Lower leg skin (tissue), 4 donors: ENCODE data around the gene KCNG4. TPM values are rescaled to one million over a fixed set of nuclear protein-coding genes. Genes with fewer than 3 reads are reported as not detected.
"Not testable (repeated sequence)": the region's sequence is repeated elsewhere in the genome, so short reads cannot be mapped to it uniquely, and the experiment has no call there.

Experiments
- DNase-seq, 2 donors: peaks; one replicate each; pipeline ENCODE4 v3.0.0-alpha.2; 2019; ENCODE audit warnings: low spot score in 2 of 2
- H3K4me3 ChIP-seq: fragments of 200-600 bp; sonication (generic); 2 replicates; pipeline ENCODE4 v1.5.1; 2017; ENCODE audit warnings: mild to moderate bottlenecking, low read depth; ENCODE audit not compliant: poor library complexity, severe bottlenecking
- POLR2A ChIP-seq, 2 donors: fragments of 450-650 bp; IDR thresholded peaks; one replicate each; pipeline ENCODE4 v1.6.1; 2016 to 2017; ENCODE audit warnings: antibody characterized with exemption in 2 of 2, mild to moderate bottlenecking in 1 of 2, moderate library complexity in 1 of 2
- WGBS, 2 donors: methylation state at CpG; one replicate each; pipeline ENCODE4 v1.1.5; 2018; 5-methylcytosine and 5-hydroxymethylcytosine counted together
- intact Hi-C: fragments of 100-400 bp; cut with DNase I; formaldehyde crosslinking; loops from one replicate; pipeline ENCODE4 v1.15.0; 2023; ENCODE audit warnings: low total_unique reads
- total RNA-seq, 4 donors: library from RNA; depleted of rRNA; stranded (reverse); fragments of >200 nt; gene quantifications; one replicate each; pipeline ENCODE4 v1.1.0, GENCODE V29; 2016
- TF ChIP-seq, protein P1 (sequence below), 3 donors: fragments of 450-650 bp; IDR thresholded peaks; one replicate each; pipeline ENCODE4 v1.5.1; 2016; ENCODE audit warnings: antibody characterized with exemption in 3 of 3, mild to moderate bottlenecking in 3 of 3, moderate library complexity in 2 of 3

Gene KCNG4
- total RNA-seq, 4 donors from 2014 or later: not detected

- TF ChIP-seq, protein P1, sequence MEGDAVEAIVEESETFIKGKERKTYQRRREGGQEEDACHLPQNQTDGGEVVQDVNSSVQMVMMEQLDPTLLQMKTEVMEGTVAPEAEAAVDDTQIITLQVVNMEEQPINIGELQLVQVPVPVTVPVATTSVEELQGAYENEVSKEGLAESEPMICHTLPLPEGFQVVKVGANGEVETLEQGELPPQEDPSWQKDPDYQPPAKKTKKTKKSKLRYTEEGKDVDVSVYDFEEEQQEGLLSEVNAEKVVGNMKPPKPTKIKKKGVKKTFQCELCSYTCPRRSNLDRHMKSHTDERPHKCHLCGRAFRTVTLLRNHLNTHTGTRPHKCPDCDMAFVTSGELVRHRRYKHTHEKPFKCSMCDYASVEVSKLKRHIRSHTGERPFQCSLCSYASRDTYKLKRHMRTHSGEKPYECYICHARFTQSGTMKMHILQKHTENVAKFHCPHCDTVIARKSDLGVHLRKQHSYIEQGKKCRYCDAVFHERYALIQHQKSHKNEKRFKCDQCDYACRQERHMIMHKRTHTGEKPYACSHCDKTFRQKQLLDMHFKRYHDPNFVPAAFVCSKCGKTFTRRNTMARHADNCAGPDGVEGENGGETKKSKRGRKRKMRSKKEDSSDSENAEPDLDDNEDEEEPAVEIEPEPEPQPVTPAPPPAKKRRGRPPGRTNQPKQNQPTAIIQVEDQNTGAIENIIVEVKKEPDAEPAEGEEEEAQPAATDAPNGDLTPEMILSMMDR (IDR thresholded peaks at IDR 0.05): no peak
- TF ChIP-seq POLR2A (IDR thresholded peaks at IDR 0.05): no peak
- intact Hi-C loops: no loop called here
- DNase-seq: no peak
- no peak overlapping the region for H3K4me3 ChIP-seq
- 70 to 75% methylated on average over 6 of the region's 6 CpGs for WGBS, 2 donors
Observed at GRCh38 chr16:84218956-84219355, 20.9 kb downstream of the KCNG4 start.

- 76 to 77% methylated on average over 17 of the region's 17 CpGs for WGBS, 2 donors
Observed at GRCh38 chr16:84218176-84218823, 21.5 kb downstream of the KCNG4 start.

DNA sequence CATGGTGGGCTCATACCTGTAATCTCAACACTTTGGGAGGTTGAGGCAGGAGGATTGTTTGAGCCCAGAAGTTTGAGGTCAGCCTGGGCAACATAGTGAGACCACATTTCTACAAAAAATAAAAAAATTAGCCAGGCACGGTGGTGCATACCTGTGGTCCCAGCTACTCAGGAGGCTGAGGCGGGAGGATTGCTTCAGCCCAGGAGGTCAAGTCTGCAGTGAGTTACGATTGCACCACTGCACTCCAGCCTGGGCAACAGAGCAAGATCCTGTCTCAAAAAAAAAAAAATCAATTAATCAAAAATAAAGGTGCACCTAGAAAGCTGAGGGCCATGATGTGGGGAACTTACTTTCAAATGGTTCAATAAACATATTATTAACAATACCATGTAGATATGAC is 23.7 kb downstream of the KCNG4 start:
- WGBS, 2 donors: 95% methylated on average over 3 of the region's 3 CpGs
- not testable (repeated sequence) for DNase-seq, H3K4me3 ChIP-seq

More at GRCh38 chr16:84218176-84218823, 21.5 kb downstream of the KCNG4 start:
- intact Hi-C loops: no loop called here
- TF ChIP-seq, protein P1 (IDR thresholded peaks at IDR 0.05): no peak
- TF ChIP-seq POLR2A (IDR thresholded peaks at IDR 0.05): no peak
- H3K4me3 ChIP-seq: no peak overlapping the region
- no peak for DNase-seq

GRCh38 chr16:84215531-84215930 is 24.3 kb downstream of the KCNG4 start:
- no peak for DNase-seq
- 89 to 90% methylated on average over 5 of the region's 5 CpGs for WGBS, 2 donors
- no peak for TF ChIP-seq POLR2A (IDR thresholded peaks at IDR 0.05)
- TF ChIP-seq, protein P1 (IDR thresholded peaks at IDR 0.05): no peak
- intact Hi-C loops: no loop called here
- no peak overlapping the region for H3K4me3 ChIP-seq

More for the DNA sequence above, 23.7 kb downstream of the KCNG4 start:
- intact Hi-C loops: not testable (repeated sequence)

DNA sequence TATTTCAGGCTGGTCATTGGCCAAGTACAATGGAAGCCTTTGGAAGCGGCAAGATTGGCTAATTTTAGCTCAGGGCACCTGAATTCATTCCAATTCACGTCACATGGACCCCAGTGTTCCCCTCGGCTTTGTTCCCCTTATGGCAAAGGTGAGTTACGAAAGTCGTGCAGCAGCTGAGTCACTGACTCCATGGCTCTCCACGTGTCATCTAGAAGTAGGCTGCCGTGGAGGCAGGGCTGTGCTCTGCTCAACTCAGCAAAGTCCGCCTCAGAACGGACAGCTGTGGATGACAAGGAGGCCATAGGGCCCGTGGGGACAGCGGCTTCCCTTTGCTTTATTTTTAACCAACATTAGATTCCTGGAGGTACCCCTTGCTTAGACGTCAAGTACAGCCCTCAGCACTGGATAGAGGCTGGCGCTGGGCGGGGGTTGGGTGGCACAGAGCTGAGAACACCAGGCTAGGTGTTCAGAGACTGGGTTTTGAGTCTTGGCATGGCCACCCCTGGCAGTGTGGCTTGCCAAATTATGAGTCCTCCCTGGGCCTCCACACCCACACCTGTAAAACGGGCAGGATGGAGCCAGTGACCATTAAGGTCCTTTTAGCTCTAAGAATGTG is 25.3 kb downstream of the KCNG4 start:
- TF ChIP-seq, protein P1 (IDR thresholded peaks at IDR 0.05): no peak
- no peak overlapping the region for H3K4me3 ChIP-seq
- intact Hi-C loops: no loop called here
- DNase-seq: no peak
- WGBS, 2 donors: 78 to 80% methylated on average over 14 to 15 of the region's 15 CpGs

- intact Hi-C loops: no loop called here
Observed at GRCh38 chr16:84212631-84213030, 27.2 kb downstream of the KCNG4 start.

More at GRCh38 chr16:84212631-84213030, 27.2 kb downstream of the KCNG4 start:
- WGBS, 2 donors: 77 to 81% methylated on average over 4 of the region's 4 CpGs
- DNase-seq: no peak
- H3K4me3 ChIP-seq: no peak overlapping the region
- TF ChIP-seq, protein P1 (IDR thresholded peaks at IDR 0.05): no peak
- no peak for TF ChIP-seq POLR2A (IDR thresholded peaks at IDR 0.05)
